Measurements from ENCODE around the gene NR3C2. TPM values are rescaled to one million over a fixed set of nuclear protein-coding genes. Genes with fewer than 3 reads are reported as not detected.

NR3C2 gene
- total RNA-seq (2022; extraction: Qiagen RNA extraction), result 0.07 TPM in 1 of 5 replicates, not detected in the others

DNA sequence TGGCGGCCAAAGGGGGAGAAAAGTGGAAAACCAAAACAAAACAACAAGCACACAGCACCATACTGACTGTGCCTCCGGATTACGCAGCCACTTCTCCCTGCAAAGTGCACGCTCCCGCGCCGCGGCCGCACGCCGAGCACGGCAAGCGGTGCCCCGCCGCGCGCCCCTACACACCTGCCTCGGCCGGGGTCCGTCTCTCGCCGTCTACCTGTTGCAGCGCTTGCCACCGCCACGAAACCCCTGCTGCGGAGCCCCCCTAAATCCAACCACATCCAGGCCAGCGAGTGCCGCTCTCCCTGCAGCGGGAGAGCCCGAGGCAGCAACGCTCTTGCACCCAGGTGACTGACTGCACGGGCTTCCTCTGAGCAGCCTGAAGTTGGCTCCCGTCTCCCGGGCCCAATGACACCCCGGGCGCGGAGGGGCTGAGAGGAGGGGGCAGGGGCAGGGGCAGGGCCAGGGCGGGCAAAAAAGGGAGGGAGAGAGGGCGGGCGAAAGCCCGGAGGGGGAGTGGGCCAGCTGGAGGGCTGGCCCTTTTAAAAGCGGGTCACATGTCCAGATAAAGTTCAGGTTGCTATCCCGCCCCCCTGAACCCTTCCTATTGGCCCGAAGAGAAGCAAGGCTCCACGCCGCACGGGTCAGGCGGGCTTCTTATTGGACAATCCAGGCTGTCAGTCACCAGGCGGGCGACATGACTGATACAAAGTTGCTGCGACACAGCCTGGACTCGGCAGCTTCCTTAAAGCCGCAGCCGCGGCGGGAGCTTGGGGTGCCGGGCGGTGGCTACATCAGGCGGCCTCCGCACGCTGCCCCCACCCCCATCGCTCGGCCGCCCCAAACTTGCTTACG is at the start of gene NR3C2:
NR3C2 (minus strand) TSS at position 429 of the 846 bp plus-strand sequence.

Measured in A549 treated with Mapracorat at 1 μM for 4 hours (cell line).